ENCODE measurements around the gene IL18.

- peak; percentile 61 to 73 (median 62) for TF ChIP-seq CTCF (IDR thresholded peaks at IDR 0.05)
- TF ChIP-seq POLR2A (IDR thresholded peaks at IDR 0.05) = no peak
Measured at GRCh38 chr11:112113539-112114457, 50.1 kb downstream of the IL18 start.
